Measurements from ENCODE around the gene AACS.

- TF ChIP-seq EZH2 (IDR thresholded peaks at IDR 0.05; ENCODE audit: borderline replicate concordance, control insufficient read depth, low read depth, low read length) (no peak), ZNF217 (IDR thresholded peaks at IDR 0.05) (no peak), ZBTB33 (IDR thresholded peaks at IDR 0.05) (no peak), TAF1 (IDR thresholded peaks at IDR 0.05; ENCODE audit: borderline replicate concordance, low read depth, low read length) (no peak), POLR2A (IDR thresholded peaks at IDR 0.05; ENCODE audit: low read depth, low read length) (no peak), NRF1 (conservative IDR thresholded peaks at IDR 0.05; ENCODE audit: low read depth, low read length) (no peak), REST (IDR thresholded peaks at IDR 0.05; ENCODE audit: low read depth, low read length) (no peak), NFYA (IDR thresholded peaks at IDR 0.05; ENCODE audit: borderline replicate concordance, low read depth, low read length) (no peak), STAT3 (IDR thresholded peaks at IDR 0.05; ENCODE audit: low read depth, low read length) (no peak), POLR2AphosphoS5 (IDR thresholded peaks at IDR 0.05; ENCODE audit: low read length) (no peak), CTCF (IDR thresholded peaks at IDR 0.05 in 2 of 3, conservative IDR thresholded peaks at IDR 0.05 in 1 of 3; ENCODE audit: control insufficient read depth in 2 of 3, extremely low read depth in 1 of 3, insufficient read depth in 1 of 3, low read depth in 3 of 3, low read length in 3 of 3) (no peak), ZSCAN29 (IDR thresholded peaks at IDR 0.05) (no peak), GABPA (IDR thresholded peaks at IDR 0.05; ENCODE audit: low read depth) (no peak), SREBF2 (IDR thresholded peaks at IDR 0.05; ENCODE audit: low read length) (no peak)
Observed at GRCh38 chr12:125129591-125130255, 64.5 kb downstream of the AACS start.
